Activated T-cell treated with anti-CD3 and anti-CD28 coated beads, Interleukin-2, amount 50 U/mL, for 72 hours (primary cell): ENCODE measurements around the gene NAALADL2. TPM values are rescaled to one million over a fixed set of nuclear protein-coding genes. Genes with fewer than 3 reads are reported as not detected.
"Not testable (repeated sequence)": the region's sequence is repeated elsewhere in the genome, so short reads cannot be mapped to it uniquely, and the experiment has no call there.

Experiments used
- ATAC-seq, 2 donors: fragments of 150-1000 bp; cut with Tn5 transposase; replicated peaks in 1 of 2; 2 replicates each; pipeline ENCODE4 v1.10.0; 2021; ENCODE audit warnings: moderate library complexity in 2 of 2, mild to moderate bottlenecking in 1 of 2
- DNase-seq, 2 donors: peaks; one replicate each; pipeline ENCODE4 v3.0.0; 2021 to 2022; ENCODE audit warnings: mixed read lengths in 1 of 2
- H3K27ac Mint-ChIP-seq: one replicate; pipeline ENCODE4 v1.8.0; 2022; ENCODE audit warnings: mild to moderate bottlenecking, moderate library complexity, mixed read lengths
- H3K27me3 Mint-ChIP-seq: one replicate; pipeline ENCODE4 v1.8.0; 2022; ENCODE audit warnings: low read depth, mixed read lengths
- H3K36me3 Mint-ChIP-seq, 2 donors: one replicate each; pipeline ENCODE4 v1.8.0; 2022; ENCODE audit warnings: mixed read lengths in 2 of 2, mild to moderate bottlenecking in 1 of 2; ENCODE audit not compliant: insufficient read depth in 2 of 2
- H3K4me1 Mint-ChIP-seq: one replicate; pipeline ENCODE4 v1.8.0; 2022; ENCODE audit warnings: low read depth, mixed read lengths
- H3K4me3 Mint-ChIP-seq, 2 donors: one replicate each; pipeline ENCODE4 v1.8.0; 2022; ENCODE audit warnings: mild to moderate bottlenecking in 2 of 2, mixed read lengths in 2 of 2, moderate library complexity in 2 of 2
- H3K9me3 Mint-ChIP-seq, 2 donors: one replicate each; pipeline ENCODE4 v1.8.0; 2022; ENCODE audit warnings: mixed read lengths in 2 of 2
- total RNA-seq, 2 donors: library from RNA; stranded (reverse); gene quantifications; one replicate each; pipeline ENCODE4 v1.2.3, GENCODE V29; 2022

NAALADL2 gene
- total RNA-seq, 2 donors from 2014 or later: 0.58 TPM; not detected in 1

GRCh38 chr3:175453361-175453760, 594.2 kb downstream of the NAALADL2 start:
- Mint-ChIP-seq H3K36me3 (no peaks in the 10 kb centered on the region), H3K27ac (no peak overlapping the region), H3K9me3 (peaks cover 0 to 3% of the 10 kb centered on the region in 2 donors), H3K27me3 (no peaks in the 10 kb centered on the region), H3K4me3 (no peak overlapping the region), H3K4me1 (no peaks in the 10 kb centered on the region)
- DNase-seq (no peak), ATAC-seq (no peak)

- ATAC-seq: no peak
- Mint-ChIP-seq H3K4me1 (no peaks in the 10 kb centered on the region), H3K4me3 (no peak overlapping the region), H3K36me3 (no peaks in the 10 kb centered on the region), H3K27ac (no peak overlapping the region), H3K27me3 (no peaks in the 10 kb centered on the region), H3K9me3 (peaks cover 2 to 3% of the 10 kb centered on the region in 2 donors)
- no peak for DNase-seq
These were observed 597.3 kb downstream of the NAALADL2 start for GRCh38 chr3:175456466-175456865.

- Mint-ChIP-seq H3K27ac (no peak overlapping the region), H3K9me3 (peaks cover 4 to 8% of the 10 kb centered on the region in 2 donors), H3K36me3 (peaks cover 0 to 1% of the 10 kb centered on the region in 2 donors), H3K4me3 (no peak overlapping the region), H3K4me1 (no peaks in the 10 kb centered on the region), H3K27me3 (no peaks in the 10 kb centered on the region)
- DNase-seq: no peak
- no peak for ATAC-seq
These were observed 598.2 kb downstream of the NAALADL2 start for GRCh38 chr3:175457301-175457700.

- H3K9me3 Mint-ChIP-seq, DNase-seq, H3K4me3 Mint-ChIP-seq, H3K4me1 Mint-ChIP-seq, H3K27ac Mint-ChIP-seq, H3K27me3 Mint-ChIP-seq, ATAC-seq, H3K36me3 Mint-ChIP-seq: not testable (repeated sequence)
These were observed 601.8 kb downstream of the NAALADL2 start for GRCh38 chr3:175460849-175461399.

GRCh38 chr3:175464362-175464761, 605.2 kb downstream of the NAALADL2 start:
- peaks cover 4 to 10% of the 10 kb centered on the region in 2 donors for H3K9me3 Mint-ChIP-seq
- DNase-seq (no peak), ATAC-seq (no peak)
- peaks cover 0 to 1% of the 10 kb centered on the region in 2 donors for H3K36me3 Mint-ChIP-seq
- H3K4me3 Mint-ChIP-seq: no peak overlapping the region
- H3K4me1 Mint-ChIP-seq: no peaks in the 10 kb centered on the region
- no peak overlapping the region for H3K27ac Mint-ChIP-seq
- no peaks in the 10 kb centered on the region for H3K27me3 Mint-ChIP-seq

GRCh38 chr3:175469124-175469523, 610.0 kb downstream of the NAALADL2 start:
- no peak overlapping the region for H3K27ac Mint-ChIP-seq
- DNase-seq: no peak
- no peaks in the 10 kb centered on the region for H3K4me1 Mint-ChIP-seq
- no peaks in the 10 kb centered on the region for H3K36me3 Mint-ChIP-seq
- H3K4me3 Mint-ChIP-seq: no peak overlapping the region
- ATAC-seq: no peak
- H3K27me3 Mint-ChIP-seq: no peaks in the 10 kb centered on the region
- H3K9me3 Mint-ChIP-seq: peaks cover 0 to 2% of the 10 kb centered on the region in 2 donors

GRCh38 chr3:175475765-175476164, 616.6 kb downstream of the NAALADL2 start:
- H3K27ac Mint-ChIP-seq: no peak overlapping the region

GRCh38 chr3:175476489-175476888, 617.4 kb downstream of the NAALADL2 start:
- ATAC-seq: no peak
- peaks cover 0 to 2% of the 10 kb centered on the region in 2 donors for H3K9me3 Mint-ChIP-seq
- H3K4me1 Mint-ChIP-seq: no peaks in the 10 kb centered on the region
- no peak overlapping the region for H3K27ac Mint-ChIP-seq
- DNase-seq: no peak
- H3K36me3 Mint-ChIP-seq: no peaks in the 10 kb centered on the region
- no peaks in the 10 kb centered on the region for H3K27me3 Mint-ChIP-seq
- no peak overlapping the region for H3K4me3 Mint-ChIP-seq

More at GRCh38 chr3:175475765-175476164, 616.6 kb downstream of the NAALADL2 start:
- Mint-ChIP-seq H3K36me3 (no peaks in the 10 kb centered on the region), H3K9me3 (peaks cover 0 to 2% of the 10 kb centered on the region in 2 donors), H3K27me3 (no peaks in the 10 kb centered on the region), H3K4me3 (no peak overlapping the region), H3K4me1 (no peaks in the 10 kb centered on the region)
- ATAC-seq: no peak
- no peak for DNase-seq

- H3K27ac Mint-ChIP-seq: no peak overlapping the region
- peaks cover 0 to 2% of the 10 kb centered on the region in 2 donors for H3K9me3 Mint-ChIP-seq
- H3K36me3 Mint-ChIP-seq: no peaks in the 10 kb centered on the region
- H3K4me1 Mint-ChIP-seq: no peaks in the 10 kb centered on the region
- ATAC-seq (no peak), DNase-seq (no peak)
- H3K4me3 Mint-ChIP-seq: no peak overlapping the region
- H3K27me3 Mint-ChIP-seq: no peaks in the 10 kb centered on the region
These were observed 618.6 kb downstream of the NAALADL2 start for GRCh38 chr3:175477651-175478224.

GRCh38 chr3:175478301-175478700, 619.2 kb downstream of the NAALADL2 start:
- DNase-seq: no peak
- Mint-ChIP-seq H3K36me3 (no peaks in the 10 kb centered on the region), H3K4me3 (no peak overlapping the region), H3K27ac (no peak overlapping the region), H3K27me3 (no peaks in the 10 kb centered on the region), H3K9me3 (peaks cover 0 to 2% of the 10 kb centered on the region in 2 donors), H3K4me1 (no peaks in the 10 kb centered on the region)
- ATAC-seq: no peak

GRCh38 chr3:175479175-175479574, 620.0 kb downstream of the NAALADL2 start:
- Mint-ChIP-seq H3K9me3 (peaks cover 2 to 3% of the 10 kb centered on the region in 2 donors), H3K27me3 (no peaks in the 10 kb centered on the region), H3K4me3 (no peak overlapping the region), H3K36me3 (no peaks in the 10 kb centered on the region), H3K27ac (no peak overlapping the region), H3K4me1 (no peaks in the 10 kb centered on the region)
- DNase-seq (no peak), ATAC-seq (no peak)

- Mint-ChIP-seq H3K9me3 (peaks cover 3% of the 10 kb centered on the region in 2 donors), H3K4me1 (no peaks in the 10 kb centered on the region), H3K4me3 (no peak overlapping the region), H3K27me3 (no peaks in the 10 kb centered on the region), H3K36me3 (no peaks in the 10 kb centered on the region), H3K27ac (no peak overlapping the region)
- no peak for ATAC-seq
- no peak for DNase-seq
These were observed 620.7 kb downstream of the NAALADL2 start for GRCh38 chr3:175479800-175480199.

- Mint-ChIP-seq H3K4me1 (no peaks in the 10 kb centered on the region), H3K4me3 (no peak overlapping the region), H3K27me3 (no peaks in the 10 kb centered on the region), H3K9me3 (peaks cover 3 to 7% of the 10 kb centered on the region in 2 donors), H3K27ac (no peak overlapping the region), H3K36me3 (no peaks in the 10 kb centered on the region)
- DNase-seq: no peak
- no peak for ATAC-seq
These were observed 625.5 kb downstream of the NAALADL2 start for GRCh38 chr3:175484666-175485065.

GRCh38 chr3:175485436-175485835, 626.3 kb downstream of the NAALADL2 start:
- Mint-ChIP-seq H3K4me3 (no peak overlapping the region), H3K36me3 (no peaks in the 10 kb centered on the region), H3K9me3 (peaks cover 3 to 7% of the 10 kb centered on the region in 2 donors), H3K27ac (no peak overlapping the region), H3K27me3 (no peaks in the 10 kb centered on the region), H3K4me1 (no peaks in the 10 kb centered on the region)
- DNase-seq (no peak), ATAC-seq (no peak)
